WTC11 (cell line): Measurements from ENCODE around the gene YDJC. TPM values are rescaled to one million over a fixed set of nuclear protein-coding genes. Genes with fewer than 3 reads are reported as not detected.
"Not testable (repeated sequence)": the region's sequence is repeated elsewhere in the genome, so short reads cannot be mapped to it uniquely, and the experiment has no call there.

Experiments used
- ATAC-seq: fragments of 200-7000 bp; cut with Tn5 transposase; 2 replicates; pipeline ENCODE4 v1.10.0; 2021; ENCODE audit warnings: mild to moderate bottlenecking, moderate library complexity
- CTCF ChIA-PET: fragments of 300-600 bp; sonication (Branson Sonifier 250); formaldehyde crosslinking; loops from one replicate; lab custom pipeline; 2021; ENCODE audit warnings: antibody characterized with exemption; lab: Charles Lee
- POLR2A ChIA-PET: fragments of 350-600 bp; sonication (Branson Sonifier 250); formaldehyde crosslinking; loops from one replicate; lab custom pipeline; 2021; ENCODE audit warnings: antibody characterized with exemption; lab: Charles Lee
- DNase-seq: peaks from one replicate; pipeline ENCODE4 v3.0.0; 2021; ENCODE audit warnings: low spot score
- H3K27ac Mint-ChIP-seq: 2 replicates; pipeline ENCODE4 v1.8.0; 2021; ENCODE audit warnings: mixed read lengths
- H3K27me3 Mint-ChIP-seq: 2 replicates; pipeline ENCODE4 v1.8.0; 2021; ENCODE audit warnings: low read depth, mild to moderate bottlenecking, moderate library complexity, mixed read lengths
- H3K36me3 Mint-ChIP-seq: 2 replicates; pipeline ENCODE4 v1.8.0; 2021; ENCODE audit warnings: mixed read lengths
- H3K4me1 Mint-ChIP-seq: 2 replicates; pipeline ENCODE4 v1.8.0; 2022; ENCODE audit warnings: mixed read lengths
- H3K4me3 Mint-ChIP-seq: 2 replicates; pipeline ENCODE4 v1.8.0; 2021; ENCODE audit warnings: mild to moderate bottlenecking, moderate library complexity, mixed read lengths
- H3K9me3 Mint-ChIP-seq: 2 replicates; pipeline ENCODE4 v1.8.0; 2021; ENCODE audit warnings: mixed read lengths
- ATF3 ChIP-seq: sonication (generic); formaldehyde crosslinking; conservative IDR thresholded peaks from 2 replicates; pipeline ENCODE4 v1.8.1; 2022; ENCODE audit warnings: mild to moderate bottlenecking, missing genetic modification reagents
- CBFB ChIP-seq: sonication (generic); formaldehyde crosslinking; IDR thresholded peaks from 2 replicates; pipeline ENCODE4 v1.8.1; 2022; ENCODE audit warnings: mild to moderate bottlenecking, low read depth, missing genetic modification reagents
- FOXP4 ChIP-seq: sonication (generic); formaldehyde crosslinking; IDR thresholded peaks from 2 replicates; pipeline ENCODE4 v1.8.0; 2022; ENCODE audit warnings: mild to moderate bottlenecking, missing genetic modification reagents
- KAT7 ChIP-seq: sonication (generic); formaldehyde crosslinking; IDR thresholded peaks from 2 replicates; pipeline ENCODE4 v1.8.1; 2023; ENCODE audit warnings: missing genetic modification reagents, mild to moderate bottlenecking, borderline replicate concordance
- NFATC4 ChIP-seq: fragments of 250-450 bp; sonication (Bioruptor Pico); IDR thresholded peaks from 2 replicates; pipeline ENCODE4 v1.9.0; 2021; ENCODE audit warnings: mild to moderate bottlenecking
- NR2C2 ChIP-seq: sonication (generic); formaldehyde crosslinking; IDR thresholded peaks from 2 replicates; pipeline ENCODE4 v1.8.0; 2022; ENCODE audit warnings: mild to moderate bottlenecking, missing genetic modification reagents
- PRRX2 ChIP-seq: fragments of 250-450 bp; sonication (Bioruptor Pico); IDR thresholded peaks from 2 replicates; pipeline ENCODE4 v1.8.0; 2021; ENCODE audit warnings: mild to moderate bottlenecking
- TEAD4 ChIP-seq: sonication (generic); formaldehyde crosslinking; IDR thresholded peaks from 2 replicates; pipeline ENCODE4 v1.8.0; 2022; ENCODE audit warnings: mild to moderate bottlenecking, missing genetic modification reagents
- ZNF423 ChIP-seq: fragments of 250-450 bp; sonication (Bioruptor Pico); IDR thresholded peaks from 2 replicates; pipeline ENCODE4 v2.1.2; 2022; ENCODE audit warnings: mild to moderate bottlenecking, moderate library complexity
- ZSCAN18 ChIP-seq: fragments of 250-450 bp; sonication (Bioruptor Pico); IDR thresholded peaks from 2 replicates; pipeline ENCODE4 v2.1.2; 2022; ENCODE audit warnings: mild to moderate bottlenecking, moderate library complexity
- total RNA-seq: library from RNA; stranded (reverse); gene quantifications from 3 replicates; pipeline ENCODE4 v1.2.3, GENCODE V29; 2021
- TF ChIP-seq, protein P1 (sequence below): fragments of 250-450 bp; sonication (Bioruptor Pico); IDR thresholded peaks from 2 replicates; pipeline ENCODE4 v1.9.0; 2021; ENCODE audit warnings: mild to moderate bottlenecking, borderline replicate concordance

YDJC gene
- total RNA-seq, 1 experiment from 2014 or later: 39.8 TPM

GRCh38 chr22:21582801-21583740 is 46.8 kb downstream of the YDJC start (continued):
- TF ChIP-seq ZSCAN18 (CRISPR knock-in tag) (no peak), TEAD4 (no peak), PRRX2 (CRISPR knock-in tag) (no peak)
- TF ChIP-seq, all 79 proteins: peak for 0

DNA sequence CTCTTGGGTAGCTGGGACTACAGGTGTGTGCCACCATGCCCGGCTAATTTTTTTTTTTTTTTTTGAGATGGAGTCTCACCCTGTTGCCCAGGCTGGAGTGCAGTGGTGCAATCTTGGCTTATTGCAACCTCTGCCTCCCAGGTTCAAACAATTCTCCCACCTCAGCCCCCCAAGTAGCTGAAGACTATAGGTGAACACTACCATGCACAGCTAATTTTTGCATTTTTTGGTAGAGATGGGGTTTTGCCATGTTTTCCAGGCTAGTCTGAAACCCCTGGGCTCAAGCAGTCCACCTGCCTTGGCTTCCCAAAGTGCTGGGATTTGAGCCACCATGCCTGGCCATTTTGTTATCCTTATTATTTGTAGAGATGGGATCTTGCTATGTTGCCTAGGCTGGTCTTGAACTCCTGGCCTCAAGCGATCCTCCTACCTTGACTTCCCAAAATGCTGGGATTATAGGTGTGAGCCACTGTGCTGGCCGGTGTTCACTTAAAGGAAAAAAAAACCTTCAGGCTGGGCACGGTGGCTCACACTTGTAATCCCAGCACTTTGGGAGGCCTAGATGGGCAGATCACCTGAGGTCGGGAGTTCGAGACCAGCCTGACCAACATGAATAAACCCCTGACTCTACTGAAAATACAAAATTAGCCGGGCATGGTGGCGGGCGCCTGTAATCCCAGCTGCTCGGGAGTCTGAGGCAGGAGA is 48.7 kb downstream of the YDJC start:
- H3K36me3 Mint-ChIP-seq, POLR2A ChIA-PET, H3K4me1 Mint-ChIP-seq, DNase-seq, ATAC-seq, H3K9me3 Mint-ChIP-seq, H3K27ac Mint-ChIP-seq, H3K4me3 Mint-ChIP-seq, H3K27me3 Mint-ChIP-seq: not testable (repeated sequence)
- CTCF ChIA-PET: interaction anchor here (0.7 to 1.2 kb wide), 5 partner anchors 13 to 66 kb away, joined by 3 to 4 read pairs (median 3); partner anchors contain the start of gene SDF2L1

- ATAC-seq, H3K27me3 Mint-ChIP-seq, H3K4me1 Mint-ChIP-seq, H3K36me3 Mint-ChIP-seq, H3K4me3 Mint-ChIP-seq, POLR2A ChIA-PET, H3K27ac Mint-ChIP-seq, H3K9me3 Mint-ChIP-seq, DNase-seq: not testable (repeated sequence)
- CTCF ChIA-PET: interaction anchor here (0.8 kb wide), 2 partner anchors 62 to 66 kb away, joined by 3 read pairs; partner anchors contain the start of gene SDF2L1
Observed at GRCh38 chr22:21580623-21581007, 49.2 kb downstream of the YDJC start.

DNA sequence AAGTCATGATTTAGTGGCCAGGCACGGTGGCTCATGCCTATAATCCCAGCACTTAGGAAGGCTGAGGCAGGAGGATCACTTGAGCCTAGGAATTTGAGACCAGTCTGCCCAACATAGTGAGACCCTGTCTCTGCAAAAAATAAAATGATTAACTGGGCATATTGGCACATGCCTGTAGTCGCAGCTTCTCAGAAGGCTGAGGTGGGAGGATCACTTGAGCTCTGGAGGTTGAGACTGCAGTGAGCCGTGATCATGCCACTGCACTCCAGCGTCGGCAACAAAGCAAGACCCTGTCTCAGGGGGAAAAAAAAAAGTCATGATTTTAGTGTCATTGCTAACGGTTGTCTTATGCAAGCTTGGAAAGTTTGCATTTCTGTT is 50.4 kb downstream of the YDJC start:
- Mint-ChIP-seq H3K36me3 (no peaks in the 10 kb centered on the region; the same call in 1 of the 2 replicates), H3K9me3 (no peaks in the 10 kb centered on the region), H3K4me3 (no peak overlapping the region), H3K27me3 (no peaks in the 10 kb centered on the region), H3K27ac (peak overlapping the region; percentile 50), H3K4me1 (0 out of 2 replicates have a peak, but pooled peaks cover 7% of the 10 kb centered on the region)
- CTCF ChIA-PET: interaction anchor here (0.6 kb wide), 1 partner anchor 14 kb away, joined by 4 read pairs; no protein-coding TSS in a partner anchor
- POLR2A ChIA-PET: no interaction called here
- ATAC-seq: no peak
- TF ChIP-seq NFATC4 (no peak), KAT7 (CRISPR knock-in tag) (no peak), ATF3 (CRISPR knock-in tag) (no peak), FOXP4 (CRISPR knock-in tag) (no peak), ZNF423 (CRISPR knock-in tag) (no peak), CBFB (CRISPR knock-in tag) (no peak), NR2C2 (no peak)
- TF ChIP-seq, protein P1, sequence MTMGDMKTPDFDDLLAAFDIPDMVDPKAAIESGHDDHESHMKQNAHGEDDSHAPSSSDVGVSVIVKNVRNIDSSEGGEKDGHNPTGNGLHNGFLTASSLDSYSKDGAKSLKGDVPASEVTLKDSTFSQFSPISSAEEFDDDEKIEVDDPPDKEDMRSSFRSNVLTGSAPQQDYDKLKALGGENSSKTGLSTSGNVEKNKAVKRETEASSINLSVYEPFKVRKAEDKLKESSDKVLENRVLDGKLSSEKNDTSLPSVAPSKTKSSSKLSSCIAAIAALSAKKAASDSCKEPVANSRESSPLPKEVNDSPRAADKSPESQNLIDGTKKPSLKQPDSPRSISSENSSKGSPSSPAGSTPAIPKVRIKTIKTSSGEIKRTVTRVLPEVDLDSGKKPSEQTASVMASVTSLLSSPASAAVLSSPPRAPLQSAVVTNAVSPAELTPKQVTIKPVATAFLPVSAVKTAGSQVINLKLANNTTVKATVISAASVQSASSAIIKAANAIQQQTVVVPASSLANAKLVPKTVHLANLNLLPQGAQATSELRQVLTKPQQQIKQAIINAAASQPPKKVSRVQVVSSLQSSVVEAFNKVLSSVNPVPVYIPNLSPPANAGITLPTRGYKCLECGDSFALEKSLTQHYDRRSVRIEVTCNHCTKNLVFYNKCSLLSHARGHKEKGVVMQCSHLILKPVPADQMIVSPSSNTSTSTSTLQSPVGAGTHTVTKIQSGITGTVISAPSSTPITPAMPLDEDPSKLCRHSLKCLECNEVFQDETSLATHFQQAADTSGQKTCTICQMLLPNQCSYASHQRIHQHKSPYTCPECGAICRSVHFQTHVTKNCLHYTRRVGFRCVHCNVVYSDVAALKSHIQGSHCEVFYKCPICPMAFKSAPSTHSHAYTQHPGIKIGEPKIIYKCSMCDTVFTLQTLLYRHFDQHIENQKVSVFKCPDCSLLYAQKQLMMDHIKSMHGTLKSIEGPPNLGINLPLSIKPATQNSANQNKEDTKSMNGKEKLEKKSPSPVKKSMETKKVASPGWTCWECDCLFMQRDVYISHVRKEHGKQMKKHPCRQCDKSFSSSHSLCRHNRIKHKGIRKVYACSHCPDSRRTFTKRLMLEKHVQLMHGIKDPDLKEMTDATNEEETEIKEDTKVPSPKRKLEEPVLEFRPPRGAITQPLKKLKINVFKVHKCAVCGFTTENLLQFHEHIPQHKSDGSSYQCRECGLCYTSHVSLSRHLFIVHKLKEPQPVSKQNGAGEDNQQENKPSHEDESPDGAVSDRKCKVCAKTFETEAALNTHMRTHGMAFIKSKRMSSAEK: no peak
- DNase-seq: no peak
